GM18870 (cell line): ENCODE measurements around the gene ELP5.

Experiments used
- ATAC-seq: cut with Tn5 transposase; IDR thresholded peaks from one replicate; pipeline ENCODE4 v1.9.1; 2021; ENCODE audit warnings: moderate library complexity; ENCODE audit not compliant: unreplicated experiment

Gene ELP5

GRCh38 chr17:7218758-7219157, 33.3 kb upstream of the ELP5 start:
- no peak for ATAC-seq

GRCh38 chr17:7219229-7219811, 32.7 kb upstream of the ELP5 start:
- peak; percentile 7 for ATAC-seq

GRCh38 chr17:7219812-7220592, 32.0 kb upstream of the ELP5 start, which contains the start of the genes ACADVL and DLG4:
Gene ACADVL (plus strand): TSS chr17:7219938. CDS start chr17:7219985, 47 bp downstream.
Gene DLG4 (minus strand): TSS chr17:7219836.
- peak; percentile 44 for ATAC-seq

GRCh38 chr17:7220593-7221277, 31.3 kb upstream of the ELP5 start:
- ATAC-seq, result no peak

- ATAC-seq, result no peak
Measured at GRCh38 chr17:7221278-7222092, 30.5 kb upstream of the ELP5 start.

GRCh38 chr17:7222093-7222971, 29.7 kb upstream of the ELP5 start:
- no peak for ATAC-seq

GRCh38 chr17:7222972-7223292, 29.1 kb upstream of the ELP5 start:
- no peak for ATAC-seq

- no peak for ATAC-seq
Measured at GRCh38 chr17:7223375-7223774, 28.6 kb upstream of the ELP5 start.

- ATAC-seq, result no peak
Measured at GRCh38 chr17:7224110-7224509, 27.9 kb upstream of the ELP5 start.

- no peak for ATAC-seq
Measured at GRCh38 chr17:7224661-7225111, 27.3 kb upstream of the ELP5 start.

GRCh38 chr17:7225711-7226331, 26.2 kb upstream of the ELP5 start:
- ATAC-seq, result no peak

- no peak for ATAC-seq
Measured at GRCh38 chr17:7226721-7227710, 25.0 kb upstream of the ELP5 start.

- no peak for ATAC-seq
Measured at GRCh38 chr17:7228920-7229319, 23.1 kb upstream of the ELP5 start.

GRCh38 chr17:7229504-7229903, 22.5 kb upstream of the ELP5 start:
- ATAC-seq, result no peak

- ATAC-seq, result no peak
Measured at GRCh38 chr17:7232114-7232513, 19.9 kb upstream of the ELP5 start.

- no peak for ATAC-seq
Measured at GRCh38 chr17:7233701-7234082, 18.3 kb upstream of the ELP5 start.

GRCh38 chr17:7234083-7234951, 17.7 kb upstream of the ELP5 start, which contains the start of gene DVL2:
Gene DVL2 (minus strand): TSS chr17:7234517. CDS start chr17:7234262, 255 bp downstream.
- ATAC-seq, result no peak
